AG20443 (cell line): ENCODE results near the gene S100A2.
A peak's percentile ranks its signal among the peaks of the same experiment; 100 is the strongest.

ENCODE experiments used
- DNase-seq: peaks from one replicate; pipeline ENCODE4 v3.0.0; 2012; ENCODE audit warnings: low spot score, mixed read lengths

The S100A2 gene

GRCh38 chr1:153545067-153546055, 20.3 kb downstream of the S100A2 start, which contains the start of gene S100A4:
TSS of gene S100A4 (minus strand) at chr1:153545806. CDS start at chr1:153544794, 1,012 bp downstream.
- DNase-seq: peak; percentile 93

GRCh38 chr1:153544453-153545066, 21.1 kb downstream of the S100A2 start:
- DNase-seq: no peak

- DNase-seq: no peak
These were observed 21.9 kb downstream of the S100A2 start for GRCh38 chr1:153543736-153544135.

GRCh38 chr1:153542956-153543711, 22.5 kb downstream of the S100A2 start:
- DNase-seq: no peak

- DNase-seq: no peak
These were observed 23.7 kb downstream of the S100A2 start for GRCh38 chr1:153541641-153542590.

- DNase-seq: peak; percentile 59
These were observed 25.0 kb downstream of the S100A2 start, which contains the start of gene S100A5 for GRCh38 chr1:153540394-153541361. TSS of gene S100A5 (minus strand) at chr1:153540934. CDS start at chr1:153540191, 743 bp downstream.

- no peak for DNase-seq
These were observed 26.1 kb downstream of the S100A2 start for GRCh38 chr1:153539395-153540093.

- DNase-seq: no peak
These were observed 27.3 kb downstream of the S100A2 start for GRCh38 chr1:153538315-153538821.

- no peak for DNase-seq
These were observed 28.3 kb downstream of the S100A2 start for GRCh38 chr1:153537376-153537730.

- no peak for DNase-seq
These were observed 28.8 kb downstream of the S100A2 start for GRCh38 chr1:153536671-153537375.

- peak; percentile 92 for DNase-seq
These were observed 29.5 kb downstream of the S100A2 start for GRCh38 chr1:153536012-153536670.

- DNase-seq: peak; percentile 49
These were observed 30.2 kb downstream of the S100A2 start, which contains the start of gene S100A6 for GRCh38 chr1:153535242-153536011. TSS of gene S100A6 (minus strand) at chr1:153535991. CDS start at chr1:153535339, 652 bp downstream.

GRCh38 chr1:153534925-153535241, 30.8 kb downstream of the S100A2 start:
- no peak for DNase-seq

GRCh38 chr1:153534226-153534924, 31.3 kb downstream of the S100A2 start:
- peak; percentile 45 for DNase-seq

- DNase-seq: peak; percentile 82
These were observed 31.9 kb downstream of the S100A2 start for GRCh38 chr1:153533689-153534201.
